B cell (primary cell): Measurements from ENCODE around the gene ITGA6.

Experiments
- CTCF ChIP-seq: fragments of 200-600 bp; IDR thresholded peaks from one replicate; pipeline ENCODE4 v1.8.0; 2022; ENCODE audit warnings: antibody characterized with exemption, mild to moderate bottlenecking
- EZH2 ChIP-seq: IDR thresholded peaks from 2 replicates; pipeline ENCODE4 v1.6.1; 2012; ENCODE audit warnings: borderline replicate concordance, low read depth, mild to moderate bottlenecking, moderate library complexity, low read length; ENCODE audit not compliant: insufficient read depth, poor library complexity, severe bottlenecking

GRCh38 chr2:172554352-172555271 lies 127.2 kb downstream of the ITGA6 start:
- TF ChIP-seq CTCF, result no peak
- no peak for TF ChIP-seq EZH2
